Prostate gland (tissue), 2 donors: ENCODE results near the gene GRID1.
"Not testable (repeated sequence)": the region's sequence is repeated elsewhere in the genome, so short reads cannot be mapped to it uniquely, and the experiment has no call there.

ENCODE experiments used
- POLR2A ChIP-seq: fragments of 450-650 bp; IDR thresholded peaks from one replicate; pipeline ENCODE4 v1.6.1; 2016; ENCODE audit warnings: antibody characterized with exemption, mild to moderate bottlenecking
- TF ChIP-seq, protein P1 (sequence below), 4 experiments: fragments of 200-600 bp in 2 of 4; fragments of 450-650 bp in 2 of 4; sonication (generic) in 2 of 4; IDR thresholded peaks; 1 replicate in 3 of 4; 2 replicates in 1 of 4; pipeline ENCODE4 v1.5.1; 2016 to 2019; ENCODE audit warnings: antibody characterized with exemption in 4 of 4, mild to moderate bottlenecking in 2 of 4, moderate library complexity in 2 of 4

DNA sequence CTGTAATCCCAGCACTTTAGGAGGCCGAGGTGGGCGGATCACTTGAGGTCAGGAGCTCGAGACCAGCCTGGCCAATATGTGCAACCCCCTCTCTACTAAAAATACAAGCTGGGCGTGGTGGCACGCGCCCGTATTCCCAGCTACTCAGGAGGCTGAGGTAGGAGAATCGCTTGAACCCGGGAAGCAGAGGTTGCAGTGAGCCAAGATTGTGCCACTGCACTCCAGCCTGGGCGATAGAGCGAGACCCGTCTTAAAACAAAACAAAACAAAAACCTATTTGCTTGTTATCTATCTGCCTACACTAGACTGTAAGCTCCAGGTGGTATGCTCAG, 22.5 kb upstream of the GRID1 start:
- TF ChIP-seq, protein P1, sequence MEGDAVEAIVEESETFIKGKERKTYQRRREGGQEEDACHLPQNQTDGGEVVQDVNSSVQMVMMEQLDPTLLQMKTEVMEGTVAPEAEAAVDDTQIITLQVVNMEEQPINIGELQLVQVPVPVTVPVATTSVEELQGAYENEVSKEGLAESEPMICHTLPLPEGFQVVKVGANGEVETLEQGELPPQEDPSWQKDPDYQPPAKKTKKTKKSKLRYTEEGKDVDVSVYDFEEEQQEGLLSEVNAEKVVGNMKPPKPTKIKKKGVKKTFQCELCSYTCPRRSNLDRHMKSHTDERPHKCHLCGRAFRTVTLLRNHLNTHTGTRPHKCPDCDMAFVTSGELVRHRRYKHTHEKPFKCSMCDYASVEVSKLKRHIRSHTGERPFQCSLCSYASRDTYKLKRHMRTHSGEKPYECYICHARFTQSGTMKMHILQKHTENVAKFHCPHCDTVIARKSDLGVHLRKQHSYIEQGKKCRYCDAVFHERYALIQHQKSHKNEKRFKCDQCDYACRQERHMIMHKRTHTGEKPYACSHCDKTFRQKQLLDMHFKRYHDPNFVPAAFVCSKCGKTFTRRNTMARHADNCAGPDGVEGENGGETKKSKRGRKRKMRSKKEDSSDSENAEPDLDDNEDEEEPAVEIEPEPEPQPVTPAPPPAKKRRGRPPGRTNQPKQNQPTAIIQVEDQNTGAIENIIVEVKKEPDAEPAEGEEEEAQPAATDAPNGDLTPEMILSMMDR (IDR thresholded peaks at IDR 0.05), result not testable (repeated sequence)
- TF ChIP-seq POLR2A, result not testable (repeated sequence)
